Stimulated activated CD4-positive, alpha-beta T cell treated with anti-CD3 and anti-CD28 coated beads, Interleukin-1b, Interleukin-23, amount 100 ng/mL, for 1 hour (primary cell): ENCODE measurements around the gene SPACA7.

Experiments used
- DNase-seq, 2 donors: peaks; one replicate each; pipeline ENCODE4 v3.0.0-alpha.2; 2020; ENCODE audit warnings: low read depth in 2 of 2

Gene SPACA7

DNA sequence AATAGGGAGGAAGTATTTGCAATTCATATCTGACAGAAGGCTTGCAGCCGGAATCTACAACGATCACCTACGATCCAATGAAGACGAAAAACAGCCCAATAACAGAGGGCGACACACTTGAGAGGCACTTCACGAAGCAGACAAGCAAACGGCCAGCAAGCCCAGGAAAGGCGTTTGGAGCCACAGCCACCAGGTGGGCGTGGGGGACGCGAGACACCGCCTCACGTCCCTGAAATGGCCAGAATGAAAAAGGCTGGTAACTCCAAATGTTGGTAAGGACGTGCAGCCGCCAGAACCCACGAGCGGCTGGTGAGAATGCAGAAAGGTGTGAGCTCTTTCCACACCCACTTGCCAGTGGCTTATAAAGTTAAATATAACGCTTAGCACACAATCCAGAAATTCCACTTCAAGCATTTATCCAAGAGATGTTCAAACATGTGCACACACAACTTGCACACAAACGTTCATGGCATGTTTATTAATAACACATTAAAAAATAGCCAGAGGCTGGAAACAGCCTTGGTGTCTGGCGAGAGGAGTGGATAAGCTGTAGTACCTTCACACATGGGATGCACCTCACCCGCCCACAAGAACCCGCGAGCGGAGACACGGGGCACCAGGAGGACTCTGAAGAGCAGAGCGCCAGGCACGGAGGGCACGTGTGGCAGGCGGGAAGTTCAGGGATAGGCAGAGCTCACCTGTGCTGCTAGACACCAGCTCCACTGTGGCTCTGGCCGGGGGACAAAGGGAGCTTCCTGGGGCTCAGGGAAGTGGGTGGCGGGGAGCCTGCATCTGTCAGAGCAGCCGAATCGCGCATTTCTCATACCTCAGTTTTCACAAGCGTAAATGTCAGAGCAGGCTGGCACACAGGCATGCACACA is 89.3 kb downstream of the SPACA7 start:
- DNase-seq: no peak

DNA sequence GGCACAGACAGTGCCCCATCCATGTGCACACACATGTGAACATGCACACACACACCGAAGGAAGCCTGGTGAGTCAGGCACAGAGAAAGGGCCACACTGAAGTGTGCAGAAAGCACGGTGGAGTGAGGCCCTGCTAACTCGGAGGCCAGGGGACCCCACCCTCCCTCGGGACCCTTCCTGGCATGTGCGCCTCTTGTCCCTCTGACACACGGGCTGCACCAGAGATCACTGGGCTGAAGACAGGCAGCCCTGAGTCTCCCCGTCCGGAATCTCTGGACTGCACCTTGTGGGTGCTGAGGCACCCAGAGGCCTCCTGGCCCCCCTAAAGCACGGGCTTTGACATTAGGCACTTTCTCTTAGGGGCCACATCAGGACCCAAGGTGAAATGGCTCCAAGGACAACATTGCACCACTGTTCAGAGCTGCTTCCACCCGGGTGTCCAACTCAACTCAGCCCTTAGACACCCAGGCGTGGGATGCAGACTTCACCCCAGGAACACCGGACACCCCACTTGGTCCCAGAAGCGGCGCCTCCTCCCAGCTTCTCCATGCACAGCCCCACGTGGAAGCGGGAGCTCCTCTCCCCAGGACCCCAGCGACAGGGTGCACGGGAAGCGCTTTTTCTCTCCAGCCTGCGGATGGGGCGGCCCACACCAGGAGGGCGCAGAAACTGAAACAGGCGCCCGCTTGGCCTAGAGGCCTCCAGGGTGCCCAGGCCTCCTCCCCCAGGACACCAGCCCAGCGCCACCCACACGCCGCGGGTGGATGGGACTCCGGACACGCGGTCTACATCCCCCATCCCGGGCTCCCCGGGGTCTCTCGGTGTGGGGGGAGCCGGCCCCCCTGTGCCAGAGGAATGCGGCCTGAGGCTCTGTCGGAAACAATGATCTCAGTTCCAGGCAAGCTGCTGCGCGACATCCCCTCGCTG is 90.2 kb downstream of the SPACA7 start:
- no peak for DNase-seq

DNA sequence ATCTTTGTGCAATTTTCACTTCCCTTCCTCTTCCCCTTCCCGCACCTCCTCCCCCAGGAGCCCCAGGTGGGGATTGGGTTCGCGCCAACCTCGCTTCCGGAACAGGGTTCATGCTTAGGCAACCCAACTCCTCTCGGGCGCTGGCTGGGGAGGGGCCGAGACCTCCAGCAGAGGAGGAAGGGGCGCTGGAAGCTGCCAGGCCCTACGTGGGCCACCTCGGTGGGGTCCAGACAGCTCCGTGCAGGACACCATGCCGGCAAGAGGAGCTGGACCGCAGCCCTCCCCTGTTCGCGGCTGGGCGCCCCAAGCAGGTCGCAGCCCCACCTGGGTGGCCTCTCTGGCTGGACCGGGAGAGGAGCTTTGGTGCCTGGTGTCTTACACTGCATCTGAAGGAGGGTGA is 91.1 kb downstream of the SPACA7 start:
- DNase-seq: no peak

DNA sequence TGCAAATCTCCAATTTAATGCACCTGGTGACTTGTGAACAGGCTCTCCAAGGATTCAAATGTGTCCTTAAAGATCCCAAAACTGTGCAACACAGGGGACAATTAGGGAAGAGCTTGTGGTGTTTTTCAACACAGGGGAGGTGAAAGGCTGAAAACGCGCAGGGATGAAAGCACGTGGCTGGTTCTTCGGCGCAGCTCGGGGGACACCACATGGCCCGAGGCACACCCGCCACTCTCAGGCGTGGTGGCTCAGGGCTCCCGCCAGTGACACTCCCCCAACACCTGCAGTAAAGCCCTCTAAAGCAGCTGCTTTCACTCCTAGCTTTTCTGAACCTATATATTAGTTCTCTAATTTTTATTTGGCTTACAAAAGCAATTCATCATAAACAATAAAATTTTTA is 91.9 kb downstream of the SPACA7 start:
- no peak for DNase-seq

DNA sequence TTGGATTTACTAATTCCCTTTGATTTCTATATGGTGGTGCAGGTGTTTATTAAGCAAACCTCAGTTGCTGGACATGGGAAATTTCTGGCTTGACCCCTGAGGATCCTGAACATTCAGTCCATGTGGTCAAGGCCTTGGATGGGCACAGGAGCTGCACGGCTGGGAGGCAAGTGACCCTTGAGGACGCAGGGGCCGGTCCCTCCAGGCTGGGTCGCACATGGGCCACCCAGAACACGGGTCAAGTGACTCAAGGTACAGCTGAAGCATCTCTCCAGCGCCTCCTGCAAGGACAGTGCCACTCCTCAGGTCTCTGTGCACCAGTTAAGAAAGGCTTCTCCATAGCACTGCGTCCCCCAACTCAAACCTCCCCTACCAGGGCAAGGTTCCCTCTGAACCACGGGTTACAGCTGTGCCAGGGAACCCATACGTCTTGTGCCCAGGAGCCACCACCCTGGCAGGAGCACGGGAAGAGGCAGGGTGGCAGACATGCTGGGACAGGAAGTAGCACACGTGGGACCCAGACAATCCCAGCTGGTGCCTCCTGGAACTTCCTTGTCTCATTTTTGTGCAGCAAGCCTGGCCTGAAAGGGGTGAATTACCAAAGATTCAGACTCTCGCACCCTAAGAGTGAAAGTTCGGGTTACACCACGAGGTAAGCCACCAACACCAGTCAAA is 93.1 kb downstream of the SPACA7 start:
- DNase-seq: no peak

DNA sequence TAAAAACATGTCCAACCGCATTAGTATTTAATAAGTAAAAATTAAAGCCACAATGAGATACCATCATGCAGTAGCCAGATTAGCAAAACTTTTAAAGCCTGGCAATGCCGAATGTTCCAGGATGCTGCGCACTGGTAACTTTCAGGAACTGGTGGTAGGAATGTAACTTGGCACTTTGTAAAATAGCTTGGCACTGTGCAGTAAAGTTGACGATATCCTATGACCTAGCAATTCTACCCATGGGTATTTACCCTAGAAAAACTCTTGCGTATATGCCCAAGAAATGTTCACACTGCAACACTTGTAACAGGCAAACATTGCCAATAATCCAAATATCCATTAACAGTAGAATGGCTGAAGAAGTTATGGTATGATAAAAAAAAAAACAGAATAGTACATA is 97.7 kb downstream of the SPACA7 start:
- DNase-seq: no peak

DNA sequence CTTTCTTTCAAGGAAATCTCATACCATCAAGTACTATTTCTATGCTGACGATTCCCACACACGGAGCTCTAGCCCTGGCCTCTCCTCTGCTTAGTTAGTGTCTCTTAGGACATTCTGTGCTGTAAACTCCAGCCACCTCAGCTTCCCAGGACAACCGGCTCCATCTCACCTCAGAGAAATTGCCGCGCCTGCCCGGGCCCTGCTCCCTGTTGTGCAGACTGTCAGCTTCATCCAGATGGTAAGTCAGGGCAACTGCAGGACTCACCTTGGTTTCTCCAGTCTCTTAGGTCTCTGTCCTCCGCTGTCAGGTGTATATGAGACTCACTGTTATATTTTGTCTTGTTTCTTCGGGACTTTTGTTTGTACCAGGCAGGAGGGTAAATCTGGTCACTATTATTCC is 98.7 kb downstream of the SPACA7 start:
- no peak for DNase-seq

DNA sequence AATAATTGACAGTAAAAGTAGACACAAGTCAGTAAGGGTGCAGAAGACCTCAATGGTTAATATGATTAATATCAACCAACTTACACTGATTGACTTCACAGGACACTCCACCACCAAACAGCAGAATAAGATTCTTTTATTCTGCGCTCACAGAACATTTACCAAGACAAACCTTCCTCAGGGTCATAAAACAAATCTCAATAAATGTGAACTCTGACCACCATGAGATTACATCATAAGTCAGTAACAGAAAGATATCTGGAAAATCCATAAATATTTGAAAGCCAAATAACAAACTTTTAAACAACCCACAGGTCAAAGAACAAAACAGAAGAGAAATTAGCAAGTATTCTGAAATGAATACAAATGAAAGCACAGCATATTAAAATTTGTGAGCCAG is 99.7 kb downstream of the SPACA7 start:
- no peak for DNase-seq

DNA sequence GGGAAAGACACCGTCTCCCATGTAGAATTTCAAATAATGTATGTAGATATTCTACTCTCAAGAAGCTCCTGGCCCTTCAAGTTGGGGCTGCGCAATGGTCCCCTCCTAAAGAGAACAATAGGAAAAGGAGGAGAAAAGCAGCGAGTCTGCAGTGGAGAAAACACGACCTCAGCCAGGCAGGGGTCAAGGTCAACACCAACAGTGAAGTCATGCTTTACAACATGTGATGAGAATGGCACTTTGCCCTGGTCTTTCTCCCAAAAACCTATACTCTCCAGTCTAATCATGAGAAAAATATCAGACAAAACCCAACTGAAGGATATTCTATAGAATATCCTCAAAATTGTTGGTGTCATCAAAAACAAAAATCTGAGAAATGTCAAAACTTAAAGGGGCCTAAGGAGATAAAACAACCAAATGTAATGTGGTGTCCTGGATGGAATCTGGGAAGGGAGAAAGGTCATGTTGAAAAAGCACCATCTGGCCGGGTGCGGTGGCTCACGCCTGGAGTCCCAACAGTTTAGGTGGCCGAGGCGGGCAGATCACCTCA is 101.0 kb downstream of the SPACA7 start:
- no peak for DNase-seq

DNA sequence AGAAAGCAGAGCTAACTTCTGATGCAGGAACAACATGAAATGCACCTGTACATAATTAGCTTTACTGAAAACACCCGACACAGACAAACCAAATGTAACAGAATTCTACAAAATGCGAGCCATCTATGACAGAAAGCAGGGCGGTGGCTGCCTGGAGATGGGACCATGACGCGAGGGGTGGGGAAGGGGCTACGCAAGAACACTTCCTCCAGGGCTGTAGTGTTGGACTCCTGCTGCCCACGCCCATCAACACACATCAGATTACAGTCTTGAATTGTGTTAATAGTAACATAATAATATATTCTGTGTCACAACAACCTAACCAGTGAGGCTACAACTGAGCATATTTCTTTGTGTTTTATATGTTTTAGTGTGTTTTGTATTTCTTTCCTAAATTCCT is 103.2 kb downstream of the SPACA7 start:
- DNase-seq: no peak

DNA sequence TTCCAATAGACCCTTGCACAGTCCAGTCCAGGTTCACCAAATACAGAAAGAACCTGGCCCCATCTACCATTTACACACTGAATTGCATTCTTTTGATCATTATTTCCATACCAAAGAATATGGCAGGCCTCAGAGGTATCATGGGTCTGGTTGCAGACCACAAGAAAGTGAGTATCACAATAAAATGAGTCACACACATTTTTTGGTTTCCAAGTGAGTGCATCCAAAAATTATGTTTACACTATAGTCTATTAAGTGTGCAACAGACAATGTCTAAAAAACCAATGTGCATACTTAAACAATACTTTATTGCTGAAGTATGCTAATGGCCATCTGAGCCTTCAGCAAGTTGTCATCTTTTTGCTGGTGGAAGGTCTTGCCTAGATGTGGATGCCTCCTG is 105.3 kb downstream of the SPACA7 start:
- no peak for DNase-seq

DNA sequence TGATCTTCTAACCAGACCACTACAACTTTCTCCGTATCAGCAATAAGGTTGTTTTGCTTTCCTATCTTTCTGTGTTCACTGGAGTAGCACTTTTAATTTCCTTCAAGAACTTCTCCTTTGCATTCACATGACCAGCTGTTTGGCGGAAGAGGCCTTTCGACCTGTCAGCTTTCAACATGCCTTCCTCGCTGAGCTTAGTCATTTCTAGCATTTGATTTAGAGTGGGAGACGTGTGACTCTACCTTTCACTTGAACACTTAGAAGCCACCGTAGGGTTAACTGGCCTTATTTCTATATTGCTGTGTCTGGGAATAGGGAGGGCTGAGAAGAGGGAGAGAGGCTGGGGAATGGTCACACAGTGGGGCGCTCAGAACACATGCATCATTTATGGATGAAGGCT is 107.1 kb downstream of the SPACA7 start:
- no peak for DNase-seq
